Body of pancreas (tissue), 4 donors: Measurements from ENCODE around the gene SPTBN1.

Experiments
- POLR2A ChIP-seq, 3 donors: fragments of 450-650 bp; IDR thresholded peaks; one replicate each; pipeline ENCODE4 v1.6.1; 2016; ENCODE audit warnings: antibody characterized with exemption in 3 of 3, mild to moderate bottlenecking in 2 of 3
- TF ChIP-seq, protein P1 (sequence below), 7 experiments: fragments of 450-650 bp in 4 of 7; fragments of 200-600 bp in 3 of 7; sonication (generic) in 3 of 7; IDR thresholded peaks; one replicate each; pipeline ENCODE4 v1.5.1; 2016 to 2019; ENCODE audit warnings: antibody characterized with exemption in 7 of 7

DNA sequence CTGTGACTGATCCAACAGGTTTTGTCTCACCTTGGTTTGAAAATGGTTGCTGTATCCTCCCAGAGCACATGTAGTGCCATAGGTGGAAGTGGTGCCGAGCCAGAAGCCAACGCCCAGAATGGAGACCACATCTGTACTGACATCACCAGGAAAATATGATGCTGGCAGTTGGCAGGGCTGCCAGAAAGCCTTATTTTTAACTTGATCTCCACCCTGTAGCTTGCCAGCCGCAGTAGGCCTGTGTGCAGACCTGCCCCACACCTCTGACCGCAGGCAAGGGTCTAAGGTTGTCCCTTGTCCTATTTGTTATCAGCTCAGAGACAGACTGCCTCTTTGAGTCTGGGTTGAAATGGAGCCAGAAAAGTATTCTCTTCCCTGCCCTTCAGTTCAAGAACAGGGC is 143.8 kb downstream of the SPTBN1 start:
- TF ChIP-seq, protein P1, sequence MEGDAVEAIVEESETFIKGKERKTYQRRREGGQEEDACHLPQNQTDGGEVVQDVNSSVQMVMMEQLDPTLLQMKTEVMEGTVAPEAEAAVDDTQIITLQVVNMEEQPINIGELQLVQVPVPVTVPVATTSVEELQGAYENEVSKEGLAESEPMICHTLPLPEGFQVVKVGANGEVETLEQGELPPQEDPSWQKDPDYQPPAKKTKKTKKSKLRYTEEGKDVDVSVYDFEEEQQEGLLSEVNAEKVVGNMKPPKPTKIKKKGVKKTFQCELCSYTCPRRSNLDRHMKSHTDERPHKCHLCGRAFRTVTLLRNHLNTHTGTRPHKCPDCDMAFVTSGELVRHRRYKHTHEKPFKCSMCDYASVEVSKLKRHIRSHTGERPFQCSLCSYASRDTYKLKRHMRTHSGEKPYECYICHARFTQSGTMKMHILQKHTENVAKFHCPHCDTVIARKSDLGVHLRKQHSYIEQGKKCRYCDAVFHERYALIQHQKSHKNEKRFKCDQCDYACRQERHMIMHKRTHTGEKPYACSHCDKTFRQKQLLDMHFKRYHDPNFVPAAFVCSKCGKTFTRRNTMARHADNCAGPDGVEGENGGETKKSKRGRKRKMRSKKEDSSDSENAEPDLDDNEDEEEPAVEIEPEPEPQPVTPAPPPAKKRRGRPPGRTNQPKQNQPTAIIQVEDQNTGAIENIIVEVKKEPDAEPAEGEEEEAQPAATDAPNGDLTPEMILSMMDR (IDR thresholded peaks at IDR 0.05) = no peak
- no peak for TF ChIP-seq POLR2A (IDR thresholded peaks at IDR 0.05)
